Epithelial cell of esophagus (primary cell): ENCODE results near the gene ADO.

Source experiments
- DNase-seq: peaks from one replicate; pipeline ENCODE4 v3.0.0; 2010; ENCODE audit warnings: low read depth
- H3K4me3 ChIP-seq: 2 replicates; pipeline ENCODE4 v1.5.1; 2011; ENCODE audit warnings: mild to moderate bottlenecking, low read length, control low read depth
- CTCF ChIP-seq: IDR thresholded peaks from 2 replicates; pipeline ENCODE4 v1.5.1; 2011; ENCODE audit warnings: low read depth, mild to moderate bottlenecking, low read length, control low read depth, inconsistent platforms; ENCODE audit not compliant: insufficient read depth; ENCODE audit errors: missing control alignments

Gene ADO

GRCh38 chr10:62850646-62851045 is 46.1 kb downstream of the ADO start:
- no peak overlapping the region for H3K4me3 ChIP-seq
- DNase-seq = no peak
- TF ChIP-seq CTCF = no peak

GRCh38 chr10:62851442-62851841 is 46.9 kb downstream of the ADO start:
- H3K4me3 ChIP-seq = no peak overlapping the region
- peak; percentile 27 for DNase-seq
- peak; percentile 29 for TF ChIP-seq CTCF

GRCh38 chr10:62852961-62853702 is 48.6 kb downstream of the ADO start:
- no peak for DNase-seq
- no peak overlapping the region for H3K4me3 ChIP-seq
- TF ChIP-seq CTCF = no peak

DNA sequence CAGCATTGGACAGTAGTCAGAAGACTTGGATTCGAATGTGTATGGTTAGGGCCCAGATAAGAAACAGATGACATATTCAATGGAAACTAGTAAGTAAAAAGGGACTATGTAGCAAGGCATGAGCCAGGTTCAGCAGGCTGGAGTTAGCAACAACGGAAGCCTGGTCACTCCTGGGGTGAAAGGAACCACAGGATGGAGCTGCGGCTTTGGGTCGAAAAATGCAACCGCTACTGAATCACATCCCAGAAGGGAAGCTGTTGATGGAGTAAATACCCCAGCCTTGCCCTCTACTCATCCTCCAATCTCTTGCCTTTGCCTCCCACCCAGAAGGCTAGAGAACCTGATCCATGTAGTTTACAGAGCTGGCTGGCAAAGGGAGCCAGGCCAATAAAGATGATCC is 49.2 kb downstream of the ADO start:
- no peak for DNase-seq
- TF ChIP-seq CTCF = no peak
- H3K4me3 ChIP-seq = no peak overlapping the region

GRCh38 chr10:62856021-62856420 is 51.5 kb downstream of the ADO start:
- no peak overlapping the region for H3K4me3 ChIP-seq
- no peak for DNase-seq
- TF ChIP-seq CTCF = no peak
